SU-DHL-6 (cell line): ENCODE measurements around the gene PGAM2.

Experiments used
- H2AFZ ChIP-seq: fragments of 200-600 bp; sonication (generic); 2 replicates; pipeline ENCODE4 v1.6.1; 2014; ENCODE audit warnings: low read depth, mild to moderate bottlenecking, moderate library complexity, mixed read lengths, antibody characterized with exemption, low read length; ENCODE audit not compliant: severe bottlenecking
- H3F3A ChIP-seq: fragments of 200-600 bp; shearing (Covaris generic); 2 replicates; pipeline ENCODE4 v1.6.0; 2016; ENCODE audit warnings: antibody characterized with exemption, mild to moderate bottlenecking; ENCODE audit not compliant: insufficient read depth
- H3K27ac ChIP-seq: fragments of 200-600 bp; sonication (generic); 2 replicates; pipeline ENCODE4 v1.5.1; 2016; ENCODE audit warnings: low read depth, mild to moderate bottlenecking, low read length, moderate library complexity, mixed read lengths
- H3K27me3 ChIP-seq: fragments of 200-600 bp; sonication (generic), shearing (Covaris generic); 2 replicates; pipeline ENCODE4 v1.6.0; 2014; ENCODE audit warnings: mild to moderate bottlenecking, low read length
- H3K36me3 ChIP-seq: fragments of 200-600 bp; sonication (generic); 2 replicates; pipeline ENCODE4 v1.6.1; 2014; ENCODE audit warnings: mild to moderate bottlenecking, low read length, mixed read lengths
- H3K4me2 ChIP-seq: fragments of 300-600, 200-600 bp; shearing (Covaris generic), sonication (generic); 2 replicates; pipeline ENCODE4 v1.6.0; 2014; ENCODE audit warnings: low read length, low read depth, mild to moderate bottlenecking; ENCODE audit not compliant: poor library complexity, severe bottlenecking
- H3K4me3 ChIP-seq: fragments of 200-600 bp; sonication (generic); 2 replicates; pipeline ENCODE4 v1.5.1; 2014; ENCODE audit warnings: antibody characterized with exemption, low read length, mild to moderate bottlenecking, mixed read lengths; ENCODE audit not compliant: insufficient read depth, poor library complexity, severe bottlenecking
- H3K79me2 ChIP-seq: fragments of 200-600 bp; sonication (generic); 2 replicates; pipeline ENCODE4 v1.6.1; 2014; ENCODE audit warnings: mild to moderate bottlenecking, low read length, moderate library complexity; ENCODE audit not compliant: insufficient read depth
- H3K9ac ChIP-seq: fragments of 200-600 bp; sonication (generic); 2 replicates; pipeline ENCODE4 v1.7.0; 2014; ENCODE audit warnings: mild to moderate bottlenecking, low read length
- H3K9me2 ChIP-seq: fragments of 200-600 bp; sonication (generic); replicated peaks from 2 replicates; pipeline ENCODE4 v1.6.1; 2014; ENCODE audit warnings: low read length; ENCODE audit not compliant: insufficient read depth
- H3K9me3 ChIP-seq: fragments of 200-600 bp; sonication (generic); 2 replicates; pipeline ENCODE4 v1.6.1; 2014; ENCODE audit warnings: low read length, mixed read lengths; ENCODE audit not compliant: insufficient read depth
- H4K20me1 ChIP-seq: fragments of 200-600 bp; sonication (generic); 2 replicates; pipeline ENCODE4 v1.6.1; 2014; ENCODE audit warnings: low read depth, mild to moderate bottlenecking, antibody characterized with exemption, low read length, moderate library complexity, mixed read lengths
- CTCF ChIP-seq: fragments of 200-600 bp; sonication (generic); IDR thresholded peaks from one replicate; pipeline ENCODE4 v1.5.1; 2017; ENCODE audit warnings: antibody characterized with exemption, mild to moderate bottlenecking, low read length, moderate library complexity; ENCODE audit not compliant: insufficient read depth, poor library complexity, severe bottlenecking
- EZH2phosphoT487 ChIP-seq: fragments of 200-600 bp; sonication (generic), shearing (Covaris generic); conservative IDR thresholded peaks from 2 replicates; pipeline ENCODE4 v1.6.1; 2018; ENCODE audit warnings: mild to moderate bottlenecking, antibody characterized with exemption, low read length, moderate library complexity, mixed read lengths

Gene PGAM2

GRCh38 chr7:44107961-44108767 is 42.8 kb upstream of the PGAM2 start:
- Histone ChIP-seq H3K27me3 (no peaks in the 10 kb centered on the region), H3F3A (no peaks in the 10 kb centered on the region), H2AFZ (no peak overlapping the region), H3K9me3 (no peaks in the 10 kb centered on the region), H3K9ac (no peak overlapping the region), H3K79me2 (no peaks in the 10 kb centered on the region), H3K27ac (no peak overlapping the region), H4K20me1 (no peaks in the 10 kb centered on the region), H3K4me2 (no peak overlapping the region), H3K4me3 (no peak overlapping the region), H3K36me3 (no peaks in the 10 kb centered on the region), H3K9me2 (no peaks in the 10 kb centered on the region)
- TF ChIP-seq EZH2phosphoT487, result no peak
- no peak for TF ChIP-seq CTCF

GRCh38 chr7:44107116-44107960 is 42.0 kb upstream of the PGAM2 start:
- Histone ChIP-seq H4K20me1 (no peaks in the 10 kb centered on the region), H3K36me3 (no peaks in the 10 kb centered on the region), H2AFZ (no peak overlapping the region), H3K9me2 (no peaks in the 10 kb centered on the region), H3K27ac (no peak overlapping the region), H3K9me3 (no peaks in the 10 kb centered on the region), H3K9ac (no peak overlapping the region), H3K79me2 (no peaks in the 10 kb centered on the region), H3K27me3 (no peaks in the 10 kb centered on the region), H3K4me3 (no peak overlapping the region), H3K4me2 (no peak overlapping the region), H3F3A (no peaks in the 10 kb centered on the region)
- TF ChIP-seq CTCF (no peak), EZH2phosphoT487 (no peak)

DNA sequence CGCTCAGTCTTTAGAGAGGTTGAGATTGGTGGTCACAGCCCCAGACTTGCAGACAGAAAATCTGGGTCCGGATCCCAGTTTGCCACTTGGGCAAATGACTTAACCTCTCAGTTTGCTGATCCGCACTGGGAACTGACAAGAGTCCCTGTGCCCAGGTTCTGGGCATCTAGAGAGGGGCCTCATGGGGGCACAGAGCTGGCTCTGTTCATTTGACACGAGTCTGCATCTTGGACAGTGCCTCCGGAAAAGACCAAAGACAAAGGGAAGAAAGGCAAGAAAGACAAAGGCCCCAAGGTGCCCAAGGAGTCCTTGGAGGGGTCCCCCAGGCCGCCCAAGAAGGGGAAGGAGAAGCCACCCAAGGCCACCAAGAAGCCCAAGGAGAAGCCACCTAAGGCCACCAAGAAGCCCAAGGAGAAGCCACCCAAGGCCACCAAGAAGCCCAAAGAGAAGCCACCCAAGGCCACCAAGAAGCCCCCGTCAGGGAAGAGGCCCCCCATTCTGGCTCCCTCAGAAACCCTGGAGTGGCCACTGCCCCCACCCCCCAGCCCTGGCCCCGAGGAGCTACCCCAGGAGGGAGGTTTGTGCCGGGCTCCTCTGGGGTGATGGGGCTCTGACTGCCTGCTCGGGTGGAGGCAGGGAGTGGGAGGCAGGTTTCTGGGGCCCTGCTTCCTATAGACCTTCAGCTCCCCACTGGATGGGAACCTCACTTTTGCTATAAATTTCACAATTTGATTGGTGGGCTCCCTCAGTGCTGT is 41.1 kb upstream of the PGAM2 start:
- Histone ChIP-seq H3K79me2 (no peaks in the 10 kb centered on the region), H3K27ac (no peak overlapping the region), H3K9ac (no peak overlapping the region), H3K27me3 (no peaks in the 10 kb centered on the region), H4K20me1 (no peaks in the 10 kb centered on the region), H3K36me3 (no peaks in the 10 kb centered on the region), H3K9me2 (no peaks in the 10 kb centered on the region), H2AFZ (no peak overlapping the region), H3F3A (no peaks in the 10 kb centered on the region), H3K9me3 (no peaks in the 10 kb centered on the region), H3K4me2 (no peak overlapping the region), H3K4me3 (no peak overlapping the region)
- TF ChIP-seq EZH2phosphoT487 (no peak), CTCF (no peak)
